MCF 10A (cell line): ENCODE data around the gene CIT. TPM values are rescaled to one million over a fixed set of nuclear protein-coding genes. Genes with fewer than 3 reads are reported as not detected.

ENCODE experiments used
- BruUV-seq: library from RNA; stranded (reverse); fragments of 400-500 nt; replicated peaks from 2 replicates; lab custom pipeline; 2021; lab: Mats Ljungman, UMichigan
- CTCF ChIA-PET: fragments of 300-600 bp; sonication (Branson Sonifier 250); formaldehyde crosslinking; extraction: SDS; loops from one replicate; lab custom pipeline; 2021; ENCODE audit warnings: antibody characterized with exemption, inconsistent platforms; lab: Yijun Ruan, JAX
- POLR2A ChIA-PET: fragments of 300-600, 350-650 bp; sonication (Branson Sonifier 250); formaldehyde crosslinking; extraction: SDS; loops from one replicate; lab custom pipeline; 2020; ENCODE audit warnings: antibody characterized with exemption, inconsistent platforms; lab: Yijun Ruan, JAX
- DNase-seq: peaks from one replicate; pipeline ENCODE4 v3.0.0-alpha.2; 2018; ENCODE audit not compliant: unreplicated experiment
- H3K27ac Mint-ChIP-seq: one replicate; pipeline ENCODE4 v1.8.0; 2022; ENCODE audit warnings: mild to moderate bottlenecking, low read depth, mixed read lengths; ENCODE audit not compliant: unreplicated experiment
- H3K27me3 Mint-ChIP-seq: one replicate; pipeline ENCODE4 v1.8.0; 2022; ENCODE audit warnings: mixed read lengths; ENCODE audit not compliant: insufficient read depth, unreplicated experiment
- H3K36me3 Mint-ChIP-seq: one replicate; pipeline ENCODE4 v1.8.0; 2022; ENCODE audit warnings: mild to moderate bottlenecking, moderate library complexity, mixed read lengths; ENCODE audit not compliant: insufficient read depth, unreplicated experiment
- H3K4me1 Mint-ChIP-seq: one replicate; pipeline ENCODE4 v1.8.0; 2022; ENCODE audit warnings: mixed read lengths; ENCODE audit not compliant: insufficient read depth, unreplicated experiment
- H3K4me3 Mint-ChIP-seq: one replicate; pipeline ENCODE4 v1.8.0; 2022; ENCODE audit warnings: mild to moderate bottlenecking, moderate library complexity, mixed read lengths; ENCODE audit not compliant: unreplicated experiment
- H3K9me3 Mint-ChIP-seq: one replicate; pipeline ENCODE4 v1.8.0; 2022; ENCODE audit warnings: mixed read lengths; ENCODE audit not compliant: unreplicated experiment
- intact Hi-C: fragments of 100-400 bp; cut with micrococcal nuclease; formaldehyde crosslinking; loops from 2 replicates; pipeline ENCODE4 v1.14.1; 2022
- total RNA-seq: library from RNA; stranded (reverse); gene quantifications from 2 replicates; pipeline ENCODE4 v1.2.3, GENCODE V29; 2022
- TF ChIP-seq, protein P1 (sequence below): fragments of 200-600 bp; IDR thresholded peaks from one replicate; pipeline ENCODE4 v1.8.0; 2022; ENCODE audit warnings: antibody characterized with exemption, mild to moderate bottlenecking; ENCODE audit not compliant: unreplicated experiment

Gene CIT
- total RNA-seq, 1 experiment from 2014 or later: 25.0 TPM

DNA sequence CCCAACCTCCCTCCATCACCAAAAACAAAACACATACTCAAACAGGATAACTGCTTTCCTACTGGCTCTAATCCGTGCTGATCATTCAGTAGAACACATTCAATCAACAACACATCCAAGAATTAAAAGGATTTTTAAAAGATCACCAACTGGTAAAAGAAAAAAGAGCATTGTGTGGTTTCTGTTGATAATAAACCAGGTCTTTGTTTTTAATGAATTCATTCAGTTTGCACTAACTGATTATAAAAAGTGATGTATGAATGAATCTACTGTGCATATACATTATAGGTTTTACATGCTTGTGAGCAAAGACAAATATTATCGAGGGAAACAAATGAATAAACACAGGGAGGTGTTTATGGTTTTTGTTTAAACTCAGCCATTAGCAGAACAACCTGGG lies 55.1 kb downstream of the CIT start:
- no peaks in the 10 kb centered on the region for H3K4me1 Mint-ChIP-seq
- no peaks in the 10 kb centered on the region for H3K27me3 Mint-ChIP-seq
- ChIA-PET POLR2A (interaction anchor here (0.7 kb wide), 1 partner anchor 66 kb away, joined by 3 read pairs; no protein-coding TSS in a partner anchor), CTCF (interaction anchor here (3.1 kb wide), 1 partner anchor 41 kb away, joined by 12 read pairs; no protein-coding TSS in a partner anchor)
- H3K4me3 Mint-ChIP-seq: no peak overlapping the region
- no peaks in the 10 kb centered on the region for H3K9me3 Mint-ChIP-seq
- intact Hi-C loops: no loop called here
- peaks cover 14% of the 10 kb centered on the region for H3K36me3 Mint-ChIP-seq
- TF ChIP-seq, protein P1, sequence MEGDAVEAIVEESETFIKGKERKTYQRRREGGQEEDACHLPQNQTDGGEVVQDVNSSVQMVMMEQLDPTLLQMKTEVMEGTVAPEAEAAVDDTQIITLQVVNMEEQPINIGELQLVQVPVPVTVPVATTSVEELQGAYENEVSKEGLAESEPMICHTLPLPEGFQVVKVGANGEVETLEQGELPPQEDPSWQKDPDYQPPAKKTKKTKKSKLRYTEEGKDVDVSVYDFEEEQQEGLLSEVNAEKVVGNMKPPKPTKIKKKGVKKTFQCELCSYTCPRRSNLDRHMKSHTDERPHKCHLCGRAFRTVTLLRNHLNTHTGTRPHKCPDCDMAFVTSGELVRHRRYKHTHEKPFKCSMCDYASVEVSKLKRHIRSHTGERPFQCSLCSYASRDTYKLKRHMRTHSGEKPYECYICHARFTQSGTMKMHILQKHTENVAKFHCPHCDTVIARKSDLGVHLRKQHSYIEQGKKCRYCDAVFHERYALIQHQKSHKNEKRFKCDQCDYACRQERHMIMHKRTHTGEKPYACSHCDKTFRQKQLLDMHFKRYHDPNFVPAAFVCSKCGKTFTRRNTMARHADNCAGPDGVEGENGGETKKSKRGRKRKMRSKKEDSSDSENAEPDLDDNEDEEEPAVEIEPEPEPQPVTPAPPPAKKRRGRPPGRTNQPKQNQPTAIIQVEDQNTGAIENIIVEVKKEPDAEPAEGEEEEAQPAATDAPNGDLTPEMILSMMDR: no peak
- no peak for DNase-seq
- no TSS peak for BruUV-seq
- no peak overlapping the region for H3K27ac Mint-ChIP-seq

DNA sequence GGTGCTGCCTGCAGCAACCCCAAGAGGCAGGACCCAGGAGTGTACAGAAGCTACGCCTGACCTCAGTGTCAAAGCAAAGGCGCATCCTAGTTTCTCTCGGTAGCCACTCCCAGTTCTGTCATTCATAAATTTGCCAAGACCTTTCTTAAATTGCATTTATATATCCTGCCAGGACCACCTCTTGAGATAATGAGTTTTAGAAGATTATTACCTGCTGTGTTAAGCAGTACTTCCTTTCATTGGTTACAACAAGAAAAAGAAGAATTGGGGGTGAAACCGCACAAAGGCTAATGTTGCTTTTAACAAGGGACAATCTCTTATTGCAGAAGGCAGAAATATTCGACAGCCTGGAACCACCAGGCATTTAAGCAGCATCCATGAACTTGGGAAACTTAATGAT lies 57.8 kb downstream of the CIT start:
- DNase-seq: no peak
- Mint-ChIP-seq H3K27me3 (no peaks in the 10 kb centered on the region), H3K27ac (no peak overlapping the region), H3K36me3 (peaks cover 6% of the 10 kb centered on the region), H3K4me1 (no peaks in the 10 kb centered on the region), H3K9me3 (no peaks in the 10 kb centered on the region), H3K4me3 (no peak overlapping the region)
- intact Hi-C loops: no loop called here
- POLR2A ChIA-PET: no interaction called here
- no TSS peak for BruUV-seq
- CTCF ChIA-PET: interaction anchor here (0.6 to 1.5 kb wide), 3 partner anchors 15 to 167 kb away, joined by 3 to 5 read pairs (median 3); no protein-coding TSS in a partner anchor
- TF ChIP-seq, protein P1: no peak

DNA sequence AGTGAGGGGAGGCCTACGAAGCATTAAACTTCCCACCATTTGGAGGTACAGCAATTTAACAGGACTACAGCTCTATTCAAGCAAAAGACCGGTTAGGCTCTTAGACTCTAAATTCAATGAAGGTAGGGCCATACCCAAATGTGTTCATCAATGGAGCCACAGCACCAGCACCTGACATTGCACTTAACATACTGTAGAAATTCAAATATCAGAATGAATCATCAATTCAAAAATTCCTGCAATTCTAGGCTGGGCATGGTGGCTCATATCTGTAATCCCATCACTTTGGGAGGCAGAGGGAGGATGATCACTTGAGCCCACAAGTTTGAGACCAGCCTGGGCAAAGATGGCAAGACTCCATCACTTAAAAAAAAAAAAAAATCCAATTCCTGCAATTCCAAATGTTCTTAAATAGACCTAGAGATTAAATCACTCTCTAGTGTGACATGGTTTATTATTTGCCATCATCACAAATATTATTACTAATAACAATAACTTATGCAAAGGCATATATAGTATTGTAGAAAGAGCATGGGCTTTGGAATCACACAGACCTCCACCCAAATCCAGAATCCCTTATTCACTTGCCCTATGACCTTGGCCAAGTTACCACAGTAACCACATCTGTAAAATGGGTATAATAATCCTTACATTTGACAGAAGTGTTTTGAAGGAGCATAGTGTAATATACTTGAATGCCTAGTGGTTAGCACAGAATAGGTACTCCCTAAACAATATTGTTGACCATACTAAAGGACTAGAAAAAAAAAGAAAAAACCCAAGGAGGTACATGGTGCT lies 59.4 kb downstream of the CIT start:
- intact Hi-C loops: no loop called here
- no peak overlapping the region for H3K27ac Mint-ChIP-seq
- CTCF ChIA-PET: interaction anchor here (1.5 kb wide), 1 partner anchor 35 kb away, joined by 5 read pairs; no protein-coding TSS in a partner anchor
- TF ChIP-seq, protein P1: no peak
- peaks cover 6% of the 10 kb centered on the region for H3K36me3 Mint-ChIP-seq
- no TSS peak for BruUV-seq
- no peaks in the 10 kb centered on the region for H3K9me3 Mint-ChIP-seq
- POLR2A ChIA-PET: no interaction called here
- no peak for DNase-seq
- H3K4me3 Mint-ChIP-seq: no peak overlapping the region
- H3K27me3 Mint-ChIP-seq: no peaks in the 10 kb centered on the region
- no peaks in the 10 kb centered on the region for H3K4me1 Mint-ChIP-seq

DNA sequence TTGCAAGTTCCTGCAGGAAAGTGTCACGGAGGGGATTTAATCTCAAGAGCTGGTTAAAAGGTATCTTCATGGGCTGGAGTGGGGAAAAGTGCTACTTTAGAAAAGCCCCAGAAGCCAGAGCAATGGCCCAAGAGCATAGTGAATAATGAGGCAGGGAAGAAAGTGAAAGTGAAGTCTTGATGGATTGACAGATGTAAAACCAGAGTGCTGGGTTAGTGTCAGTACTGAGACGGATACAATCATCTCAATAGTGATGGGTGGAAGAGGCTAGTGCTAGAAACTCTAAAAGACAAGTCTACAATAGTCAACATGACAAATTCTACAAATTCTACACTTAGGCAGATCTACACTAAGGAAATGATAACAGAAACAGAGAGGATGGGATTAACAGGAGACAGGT lies 68.1 kb downstream of the CIT start:
- ChIA-PET CTCF (interaction anchor here (2.2 kb wide), 1 partner anchor 29 kb away, joined by 6 read pairs; no protein-coding TSS in a partner anchor), POLR2A (interaction anchor here (0.6 to 1.2 kb wide), 2 partner anchors 21 to 140 kb away, joined by 3 read pairs; no protein-coding TSS in a partner anchor)
- H3K4me1 Mint-ChIP-seq: peaks cover 19% of the 10 kb centered on the region
- BruUV-seq: no TSS peak
- no peaks in the 10 kb centered on the region for H3K27me3 Mint-ChIP-seq
- peak overlapping the region; percentile 46 for H3K4me3 Mint-ChIP-seq
- DNase-seq: peak; percentile 6
- peak overlapping the region; percentile 72 for H3K27ac Mint-ChIP-seq
- intact Hi-C loops: no loop called here
- H3K36me3 Mint-ChIP-seq: peaks cover 6% of the 10 kb centered on the region
- H3K9me3 Mint-ChIP-seq: no peaks in the 10 kb centered on the region
- TF ChIP-seq, protein P1: no peak
